Measurements from ENCODE around the gene SNTG2.

The SNTG2 gene

DNA sequence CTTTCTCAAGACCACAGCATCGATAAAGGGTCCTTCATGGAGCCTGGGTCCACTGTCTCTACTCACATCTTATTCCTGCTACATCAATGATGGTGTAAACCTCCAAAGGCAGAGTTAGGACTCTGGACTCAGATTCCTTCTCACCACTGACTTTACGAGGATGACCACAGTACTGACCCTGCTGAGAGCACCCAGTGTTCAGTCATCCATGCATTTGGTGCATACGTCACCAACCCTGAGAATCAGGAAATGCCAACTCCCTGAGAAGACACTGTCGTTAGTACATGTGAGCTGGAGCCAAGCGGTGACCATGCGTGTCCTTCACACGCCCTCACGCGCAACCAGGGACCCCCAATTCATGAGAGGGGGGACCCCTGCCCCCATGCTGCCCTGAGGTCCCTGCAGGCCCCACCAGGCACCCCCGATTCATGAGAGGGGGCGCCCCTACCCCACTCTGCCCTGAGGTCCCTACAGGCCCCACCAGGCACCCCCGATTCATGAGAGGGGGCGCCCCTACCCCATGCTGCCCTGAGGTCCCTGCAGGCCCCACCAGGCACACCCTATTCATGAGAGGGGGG lies 284.2 kb downstream of the SNTG2 start:
- ATAC-seq (ENCODE audit: low read depth) (0 out of 3 replicates have a peak, but pooled peaks have one; percentile 25), DNase-seq (ENCODE audit: low spot score) (no peak)
- H3K4me3 ChIP-seq (ENCODE audit: severe bottlenecking), result no peak overlapping the region
- H3K36me3 ChIP-seq (ENCODE audit: low read depth), result no peaks in the 10 kb centered on the region
- no peak overlapping the region for H3K27ac ChIP-seq (ENCODE audit: poor library complexity, severe bottlenecking)
- no peaks in the 10 kb centered on the region for H3K4me1 ChIP-seq (ENCODE audit: insufficient read depth, poor library complexity, severe bottlenecking)
- H3K9me3 ChIP-seq (ENCODE audit: severe bottlenecking), result no peaks in the 10 kb centered on the region
- TF ChIP-seq, protein P1, sequence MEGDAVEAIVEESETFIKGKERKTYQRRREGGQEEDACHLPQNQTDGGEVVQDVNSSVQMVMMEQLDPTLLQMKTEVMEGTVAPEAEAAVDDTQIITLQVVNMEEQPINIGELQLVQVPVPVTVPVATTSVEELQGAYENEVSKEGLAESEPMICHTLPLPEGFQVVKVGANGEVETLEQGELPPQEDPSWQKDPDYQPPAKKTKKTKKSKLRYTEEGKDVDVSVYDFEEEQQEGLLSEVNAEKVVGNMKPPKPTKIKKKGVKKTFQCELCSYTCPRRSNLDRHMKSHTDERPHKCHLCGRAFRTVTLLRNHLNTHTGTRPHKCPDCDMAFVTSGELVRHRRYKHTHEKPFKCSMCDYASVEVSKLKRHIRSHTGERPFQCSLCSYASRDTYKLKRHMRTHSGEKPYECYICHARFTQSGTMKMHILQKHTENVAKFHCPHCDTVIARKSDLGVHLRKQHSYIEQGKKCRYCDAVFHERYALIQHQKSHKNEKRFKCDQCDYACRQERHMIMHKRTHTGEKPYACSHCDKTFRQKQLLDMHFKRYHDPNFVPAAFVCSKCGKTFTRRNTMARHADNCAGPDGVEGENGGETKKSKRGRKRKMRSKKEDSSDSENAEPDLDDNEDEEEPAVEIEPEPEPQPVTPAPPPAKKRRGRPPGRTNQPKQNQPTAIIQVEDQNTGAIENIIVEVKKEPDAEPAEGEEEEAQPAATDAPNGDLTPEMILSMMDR (IDR thresholded peaks at IDR 0.05; ENCODE audit: poor library complexity, severe bottlenecking), result no peak
- H3K27me3 ChIP-seq (ENCODE audit: insufficient read depth, poor library complexity, severe bottlenecking), result no peaks in the 10 kb centered on the region

DNA sequence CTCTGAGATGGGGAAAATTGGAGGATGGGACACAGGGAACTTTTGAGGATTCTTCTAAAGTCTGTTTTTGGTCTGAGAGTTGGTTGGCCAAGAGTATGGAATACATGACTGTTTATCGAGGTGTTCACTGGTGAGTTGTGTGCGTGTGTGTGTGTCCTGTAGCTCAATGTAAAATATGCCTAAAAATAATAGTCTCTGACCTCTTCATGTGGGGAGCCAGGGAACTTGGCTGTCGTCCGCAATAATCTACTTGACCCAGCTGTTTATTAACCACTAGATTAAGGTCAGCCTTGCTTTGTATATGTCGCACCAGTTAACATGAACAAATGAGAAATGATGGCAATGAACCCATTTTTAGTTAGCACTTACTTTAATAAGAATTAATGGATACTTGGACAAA lies 285.2 kb downstream of the SNTG2 start:
- Histone ChIP-seq H3K4me1 (ENCODE audit: insufficient read depth, poor library complexity, severe bottlenecking) (no peaks in the 10 kb centered on the region), H3K4me3 (ENCODE audit: severe bottlenecking) (no peak overlapping the region), H3K27me3 (ENCODE audit: insufficient read depth, poor library complexity, severe bottlenecking) (no peaks in the 10 kb centered on the region), H3K9me3 (ENCODE audit: severe bottlenecking) (no peaks in the 10 kb centered on the region), H3K36me3 (ENCODE audit: low read depth) (no peaks in the 10 kb centered on the region), H3K27ac (ENCODE audit: poor library complexity, severe bottlenecking) (no peak overlapping the region)
- DNase-seq (ENCODE audit: low spot score) (no peak), ATAC-seq (ENCODE audit: low read depth) (no peak)
- TF ChIP-seq, protein P1 (IDR thresholded peaks at IDR 0.05; ENCODE audit: poor library complexity, severe bottlenecking), result no peak

DNA sequence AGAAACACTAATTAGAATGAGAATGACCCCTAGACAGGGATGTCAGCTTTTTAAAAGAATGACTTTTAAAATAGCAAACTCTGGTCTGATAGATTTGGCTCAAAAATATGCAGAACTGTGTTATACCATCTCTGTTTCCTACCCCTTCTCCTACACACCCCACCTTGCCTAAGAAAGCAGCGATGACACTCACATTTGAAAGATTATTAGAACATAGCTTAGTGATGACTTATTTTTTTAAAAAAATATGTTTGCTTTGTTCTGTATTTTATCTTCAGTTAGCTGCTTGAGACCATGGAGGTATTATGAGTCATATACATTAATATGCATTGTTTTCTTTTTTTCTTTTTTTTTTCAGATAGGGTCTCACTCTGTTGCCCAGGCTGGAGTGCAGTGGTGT lies 286.0 kb downstream of the SNTG2 start:
- no peaks in the 10 kb centered on the region for H3K36me3 ChIP-seq (ENCODE audit: low read depth)
- no peaks in the 10 kb centered on the region for H3K27me3 ChIP-seq (ENCODE audit: insufficient read depth, poor library complexity, severe bottlenecking)
- no peaks in the 10 kb centered on the region for H3K4me1 ChIP-seq (ENCODE audit: insufficient read depth, poor library complexity, severe bottlenecking)
- no peak for ATAC-seq (ENCODE audit: low read depth)
- H3K4me3 ChIP-seq (ENCODE audit: severe bottlenecking), result no peak overlapping the region
- H3K27ac ChIP-seq (ENCODE audit: poor library complexity, severe bottlenecking), result no peak overlapping the region
- DNase-seq (ENCODE audit: low spot score), result no peak
- TF ChIP-seq, protein P1 (IDR thresholded peaks at IDR 0.05; ENCODE audit: poor library complexity, severe bottlenecking), result no peak
- no peaks in the 10 kb centered on the region for H3K9me3 ChIP-seq (ENCODE audit: severe bottlenecking)

DNA sequence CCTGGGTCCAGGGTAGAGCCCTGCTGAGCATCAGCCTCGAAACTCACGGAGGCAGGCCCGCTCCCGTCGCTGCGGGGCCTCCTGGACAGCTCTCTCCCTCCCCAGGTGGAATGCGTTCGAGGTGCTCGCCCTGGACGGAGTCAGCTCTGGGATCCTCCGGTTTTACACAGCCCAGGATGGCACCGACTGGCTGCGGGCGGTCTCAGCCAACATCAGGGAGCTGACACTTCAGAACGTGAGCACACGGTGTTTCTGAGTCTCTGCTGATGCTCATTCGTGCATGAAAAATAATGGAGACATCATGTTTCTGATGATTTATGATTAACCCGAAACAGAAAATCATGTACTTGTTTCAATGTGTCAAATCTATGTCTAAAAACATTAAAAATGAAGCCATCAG lies 287.1 kb downstream of the SNTG2 start:
- DNase-seq (ENCODE audit: low spot score) (no peak), ATAC-seq (ENCODE audit: low read depth) (no peak)
- Histone ChIP-seq H3K27ac (ENCODE audit: poor library complexity, severe bottlenecking) (no peak overlapping the region), H3K27me3 (ENCODE audit: insufficient read depth, poor library complexity, severe bottlenecking) (no peaks in the 10 kb centered on the region), H3K4me3 (ENCODE audit: severe bottlenecking) (no peak overlapping the region), H3K36me3 (ENCODE audit: low read depth) (no peaks in the 10 kb centered on the region), H3K9me3 (ENCODE audit: severe bottlenecking) (no peaks in the 10 kb centered on the region), H3K4me1 (ENCODE audit: insufficient read depth, poor library complexity, severe bottlenecking) (no peaks in the 10 kb centered on the region)
- TF ChIP-seq, protein P1 (IDR thresholded peaks at IDR 0.05; ENCODE audit: poor library complexity, severe bottlenecking), result no peak

DNA sequence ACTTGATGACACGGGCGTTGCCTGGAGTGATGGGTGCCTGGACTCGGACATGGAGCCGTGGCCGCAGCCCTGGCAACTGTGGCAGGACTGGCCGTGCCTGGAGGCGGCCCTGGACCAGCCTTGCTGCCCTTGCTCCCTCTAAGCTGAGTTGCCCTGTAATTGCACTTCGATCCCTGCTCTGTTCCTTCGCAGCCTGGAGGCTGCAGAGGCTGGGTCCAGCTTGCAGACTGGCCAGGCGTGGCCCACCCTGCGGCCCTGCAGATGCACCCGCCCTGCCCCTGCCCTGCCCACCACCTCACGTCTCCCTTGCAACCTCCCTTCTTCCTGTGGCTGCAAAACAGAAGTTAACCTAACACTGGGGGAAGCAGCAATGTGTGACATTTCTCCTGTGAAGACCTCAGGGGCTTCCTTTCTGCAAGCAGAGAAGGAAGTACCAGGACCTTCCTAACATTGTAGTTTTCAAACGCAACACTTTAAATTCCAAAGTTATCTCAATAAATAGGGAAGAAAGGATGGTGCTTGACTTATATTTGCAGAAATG lies 288.0 kb downstream of the SNTG2 start:
- no peak overlapping the region for H3K27ac ChIP-seq (ENCODE audit: poor library complexity, severe bottlenecking)
- no peak for DNase-seq (ENCODE audit: low spot score)
- peaks cover 5% of the 10 kb centered on the region for H3K27me3 ChIP-seq (ENCODE audit: insufficient read depth, poor library complexity, severe bottlenecking)
- H3K9me3 ChIP-seq (ENCODE audit: severe bottlenecking), result no peaks in the 10 kb centered on the region
- TF ChIP-seq, protein P1 (IDR thresholded peaks at IDR 0.05; ENCODE audit: poor library complexity, severe bottlenecking), result no peak
- no peaks in the 10 kb centered on the region for H3K4me1 ChIP-seq (ENCODE audit: insufficient read depth, poor library complexity, severe bottlenecking)
- ATAC-seq (ENCODE audit: low read depth), result no peak
- no peaks in the 10 kb centered on the region for H3K36me3 ChIP-seq (ENCODE audit: low read depth)
- H3K4me3 ChIP-seq (ENCODE audit: severe bottlenecking), result no peak overlapping the region
